K562 (cell line): Measurements from ENCODE around the gene CARD9. TPM values are rescaled to one million over a fixed set of nuclear protein-coding genes. Genes with fewer than 3 reads are reported as not detected.

Source experiments
- CREM ChIP-seq: IDR thresholded peaks from 2 replicates; pipeline ENCODE4 v1.6.1; 2014; ENCODE audit warnings: antibody characterized with exemption, low read depth
- EP400 ChIP-seq: fragments of 450-650 bp; IDR thresholded peaks from 2 replicates; pipeline ENCODE4 v1.6.1; 2017; ENCODE audit warnings: antibody characterized with exemption, mild to moderate bottlenecking, moderate library complexity
- GABPA ChIP-seq: fragments of 200-800 bp; sonication (Bioruptor generic); conservative IDR thresholded peaks from 2 replicates; pipeline ENCODE4 v1.6.1; 2016; ENCODE audit warnings: low read depth, missing genetic modification characterization, missing compliant biosample characterization
- GABPB1 ChIP-seq: sonication (generic); formaldehyde crosslinking; IDR thresholded peaks from 2 replicates; pipeline ENCODE4 v1.8.0; 2022; ENCODE audit warnings: mild to moderate bottlenecking, missing genetic modification reagents
- MITF ChIP-seq: IDR thresholded peaks from 2 replicates; pipeline ENCODE4 v1.6.1; 2014; ENCODE audit warnings: antibody characterized with exemption
- RAD21 ChIP-seq, 2 experiments: fragments of 250-450 bp in 1 of 2; fragments of 450-650 bp in 1 of 2; sonication (Bioruptor Pico) in 1 of 2; formaldehyde crosslinking in 1 of 2; IDR thresholded peaks in 1 of 2; conservative IDR thresholded peaks in 1 of 2; 2 replicates each; pipeline versions ENCODE4 v1.4.0 to v1.8.0; 2020 to 2022; ENCODE audit warnings: mild to moderate bottlenecking in 2 of 2, moderate library complexity in 1 of 2
- SAFB ChIP-seq: fragments of 200-400 bp; formaldehyde crosslinking; IDR thresholded peaks from 2 replicates; pipeline ENCODE4 v1.6.1; 2017; ENCODE audit warnings: low read depth, low read length, borderline replicate concordance
- SIN3A ChIP-seq, 2 experiments: fragments of 150-350 bp in 1 of 2; IDR thresholded peaks; 2 replicates each; pipeline ENCODE4 v1.6.1; 2011 to 2016; ENCODE audit warnings: borderline replicate concordance in 2 of 2, low read depth in 2 of 2, low read length in 2 of 2, mild to moderate bottlenecking in 2 of 2, moderate library complexity in 2 of 2; ENCODE audit not compliant: control insufficient read depth in 1 of 2
- TAF7 ChIP-seq: fragments of 450-650 bp; IDR thresholded peaks from 2 replicates; pipeline ENCODE4 v1.6.1; 2016; ENCODE audit warnings: missing genetic modification characterization, missing compliant biosample characterization
- TBP ChIP-seq: optimal IDR thresholded peaks from 2 replicates; pipeline ENCODE3; 2011; ENCODE audit warnings: low read depth, low read length, improper control_type of control experiment
- TCF7 ChIP-seq: sonication (generic); IDR thresholded peaks from 2 replicates; pipeline ENCODE4 v1.6.1; 2016; ENCODE audit warnings: antibody characterized with exemption, borderline replicate concordance
- TEAD4 ChIP-seq, 2 experiments: sonication (generic) in 1 of 2; formaldehyde crosslinking in 1 of 2; IDR thresholded peaks; 2 replicates each; pipeline versions ENCODE4 v1.6.1 to v1.8.0; 2012 to 2022; ENCODE audit warnings: borderline replicate concordance in 1 of 2, inconsistent platforms in 1 of 2, low read length in 1 of 2, mild to moderate bottlenecking in 1 of 2, missing genetic modification reagents in 1 of 2
- ZBTB2 ChIP-seq: fragments of 450-650 bp; IDR thresholded peaks from 2 replicates; pipeline ENCODE4 v1.6.1; 2016; ENCODE audit warnings: antibody characterized with exemption
- ZNF354B ChIP-seq: fragments of 250-450 bp; sonication (Bioruptor Pico); IDR thresholded peaks from 2 replicates; pipeline ENCODE4 v1.4.0; 2020
- polyA plus RNA-seq, 8 experiments: library from polyadenylated mRNA; depleted of rRNA in 4 of 8; stranded (reverse) in 5 of 8; unstranded in 3 of 8; fragments of >200 nt; fragmentation: Nextera tagmentation in 2 of 8; fragmentation: Illumina TruSeq in 1 of 8; extraction: Ambion mirVana in 2 of 8; extraction: Trizol in 1 of 8; gene quantifications; 2 replicates each; pipeline versions ENCODE4 v1.2.1 to v1.2.3, GENCODE V29; 2011 to 2014; ENCODE audit warnings: inconsistent platforms in 1 of 8, missing spikeins in 1 of 8
- total RNA-seq, 7 experiments: library from RNA; depleted of rRNA in 6 of 7; stranded (reverse); fragments of >200 nt in 6 of 7; fragmentation: Illumina TruSeq in 2 of 7; extraction: Trizol in 2 of 7; gene quantifications; 2 replicates each; pipeline versions ENCODE4 v1.2.1 to v1.2.3, GENCODE V29; 2011 to 2021; ENCODE audit warnings: low replicate concordance in 1 of 7
- TF ChIP-seq, protein P1 (sequence below), 2 experiments: fragments of 450-650 bp; formaldehyde crosslinking in 1 of 2; IDR thresholded peaks; 2 replicates each; pipeline versions ENCODE4 v1.4.0 to v1.6.1; 2014 to 2020; ENCODE audit warnings: mild to moderate bottlenecking in 2 of 2, borderline replicate concordance in 1 of 2, low read depth in 1 of 2

Gene CARD9
- total and polyA plus RNA-seq, 9 of the 15 experiments (the other 6 are each of a cell fraction or from before 2014, with no cell fraction given) = 1.7 to 53.0 (median 9.7) TPM

DNA sequence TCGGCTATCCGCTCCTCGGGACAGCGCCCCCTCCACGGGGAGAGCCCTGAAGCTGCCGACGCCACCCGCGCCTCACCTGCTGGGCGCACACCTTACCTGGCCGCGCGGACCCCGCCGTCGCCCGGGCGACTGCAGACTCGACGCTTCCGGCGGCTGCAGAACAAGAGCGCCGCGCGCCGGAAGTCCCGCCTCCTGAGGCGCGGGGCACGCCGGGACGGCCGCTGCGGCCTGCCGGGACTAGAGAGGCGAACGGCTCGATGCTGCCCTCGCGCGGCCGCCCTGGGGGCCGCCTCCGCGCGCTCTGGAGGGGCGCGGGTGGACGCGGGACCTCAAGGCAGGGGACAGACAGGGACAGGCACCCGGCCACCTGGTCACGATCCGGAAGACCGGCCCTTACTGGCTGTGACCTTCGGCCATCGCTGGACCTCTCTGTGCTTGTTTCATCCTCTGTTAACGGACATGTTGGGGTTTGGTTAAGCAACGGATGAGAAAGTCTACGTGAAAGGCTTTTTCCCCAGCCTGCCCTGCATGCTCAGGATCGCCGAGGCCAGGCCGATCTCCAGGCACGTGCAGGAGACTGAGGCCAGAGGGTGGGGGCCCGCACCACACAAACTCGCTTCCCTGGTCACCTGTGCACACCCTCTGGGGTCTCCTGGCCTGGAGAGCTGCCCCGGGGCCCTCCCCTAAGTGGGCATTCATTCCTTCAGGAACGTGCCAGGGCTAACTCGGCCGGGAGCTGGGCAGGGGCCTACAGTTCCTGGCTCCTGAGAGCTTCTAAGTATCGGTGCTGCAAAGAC is 26.8 kb upstream of the CARD9 start, which contains the start of gene SNAPC4 (continued):
- TF ChIP-seq SAFB = 0 out of 2 replicates have a peak, but pooled peaks have one; percentile 43
- TF ChIP-seq ZNF354B (CRISPR knock-in tag) = no peak
- peak; percentile 83 to 85 for TF ChIP-seq RAD21 (CRISPR knock-in tag; conservative IDR thresholded peaks at IDR 0.05 in 1 of 2, IDR thresholded peaks at IDR 0.05 in 1 of 2)
- peak; percentile 57; the same call in 1 of the 2 replicates for TF ChIP-seq EP400
- TF ChIP-seq TAF7 = no peak
- TF ChIP-seq, protein P1, sequence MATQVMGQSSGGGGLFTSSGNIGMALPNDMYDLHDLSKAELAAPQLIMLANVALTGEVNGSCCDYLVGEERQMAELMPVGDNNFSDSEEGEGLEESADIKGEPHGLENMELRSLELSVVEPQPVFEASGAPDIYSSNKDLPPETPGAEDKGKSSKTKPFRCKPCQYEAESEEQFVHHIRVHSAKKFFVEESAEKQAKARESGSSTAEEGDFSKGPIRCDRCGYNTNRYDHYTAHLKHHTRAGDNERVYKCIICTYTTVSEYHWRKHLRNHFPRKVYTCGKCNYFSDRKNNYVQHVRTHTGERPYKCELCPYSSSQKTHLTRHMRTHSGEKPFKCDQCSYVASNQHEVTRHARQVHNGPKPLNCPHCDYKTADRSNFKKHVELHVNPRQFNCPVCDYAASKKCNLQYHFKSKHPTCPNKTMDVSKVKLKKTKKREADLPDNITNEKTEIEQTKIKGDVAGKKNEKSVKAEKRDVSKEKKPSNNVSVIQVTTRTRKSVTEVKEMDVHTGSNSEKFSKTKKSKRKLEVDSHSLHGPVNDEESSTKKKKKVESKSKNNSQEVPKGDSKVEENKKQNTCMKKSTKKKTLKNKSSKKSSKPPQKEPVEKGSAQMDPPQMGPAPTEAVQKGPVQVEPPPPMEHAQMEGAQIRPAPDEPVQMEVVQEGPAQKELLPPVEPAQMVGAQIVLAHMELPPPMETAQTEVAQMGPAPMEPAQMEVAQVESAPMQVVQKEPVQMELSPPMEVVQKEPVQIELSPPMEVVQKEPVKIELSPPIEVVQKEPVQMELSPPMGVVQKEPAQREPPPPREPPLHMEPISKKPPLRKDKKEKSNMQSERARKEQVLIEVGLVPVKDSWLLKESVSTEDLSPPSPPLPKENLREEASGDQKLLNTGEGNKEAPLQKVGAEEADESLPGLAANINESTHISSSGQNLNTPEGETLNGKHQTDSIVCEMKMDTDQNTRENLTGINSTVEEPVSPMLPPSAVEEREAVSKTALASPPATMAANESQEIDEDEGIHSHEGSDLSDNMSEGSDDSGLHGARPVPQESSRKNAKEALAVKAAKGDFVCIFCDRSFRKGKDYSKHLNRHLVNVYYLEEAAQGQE (IDR thresholded peaks at IDR 0.05; ENCODE audit: borderline replicate concordance) = peak; percentile 83
- TF ChIP-seq, protein P1 (CRISPR knock-in tag; IDR thresholded peaks at IDR 0.05; ENCODE audit: low read depth) = peak; percentile 15; the same call in 1 of the 2 replicates
- peak; percentile 98 for TF ChIP-seq GABPA (tag)
- TF ChIP-seq ZBTB2 = no peak
- TF ChIP-seq SIN3A (IDR thresholded peaks at IDR 0.05; ENCODE audit: borderline replicate concordance in 2 of 2, control insufficient read depth in 1 of 2, low read depth in 2 of 2, low read length in 2 of 2) = peak; percentile 63 to 76; a peak in 2 of 4 replicates
- TF ChIP-seq TBP = peak; percentile 67
- peak; percentile 85 for TF ChIP-seq CREM
- peak; percentile 96 for TF ChIP-seq GABPB1 (CRISPR knock-in tag)
- TF ChIP-seq TEAD4 (IDR thresholded peaks at IDR 0.05; ENCODE audit: low read length) = no peak
- TF ChIP-seq TEAD4 (CRISPR knock-in tag; IDR thresholded peaks at IDR 0.05; ENCODE audit: borderline replicate concordance) = no peak
- peak; percentile 68; the same call in 1 of the 2 replicates for TF ChIP-seq TCF7
- TF ChIP-seq MITF = no peak
